GM12865 (cell line): ENCODE results near the gene TMEM37.

ENCODE experiments used
- DNase-seq: peaks from one replicate; pipeline ENCODE4 v3.0.0; 2010; ENCODE audit warnings: low read depth
- H3K4me3 ChIP-seq: 2 replicates; pipeline ENCODE4 v1.5.1; 2011; ENCODE audit warnings: mild to moderate bottlenecking, low read depth, low read length, control low read depth
- TF ChIP-seq, protein P1 (sequence below): IDR thresholded peaks from 2 replicates; pipeline ENCODE4 v1.5.1; 2011; ENCODE audit warnings: low read length, control low read depth, low read depth, inconsistent platforms; ENCODE audit not compliant: insufficient read depth; ENCODE audit errors: missing control alignments

Gene TMEM37

DNA sequence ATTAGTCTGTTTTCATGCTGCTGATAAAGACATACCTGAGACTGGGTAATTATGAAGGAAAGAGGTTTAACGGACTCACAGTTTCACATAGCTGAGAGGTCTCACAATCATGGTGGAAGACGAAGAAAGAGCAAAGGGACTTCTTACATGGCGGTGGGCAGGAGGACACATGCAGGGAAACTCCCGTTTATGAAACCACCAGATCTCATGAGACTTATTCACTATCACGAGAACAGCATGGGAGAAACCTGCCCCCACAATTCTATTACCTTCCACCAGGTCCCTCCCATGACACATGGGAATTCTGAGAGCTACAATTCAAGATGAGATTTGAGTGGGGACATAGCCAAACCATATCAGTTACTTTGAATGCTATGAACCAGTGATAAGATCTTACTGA lies 48.5 kb downstream of the TMEM37 start:
- no peak overlapping the region for H3K4me3 ChIP-seq
- TF ChIP-seq, protein P1, sequence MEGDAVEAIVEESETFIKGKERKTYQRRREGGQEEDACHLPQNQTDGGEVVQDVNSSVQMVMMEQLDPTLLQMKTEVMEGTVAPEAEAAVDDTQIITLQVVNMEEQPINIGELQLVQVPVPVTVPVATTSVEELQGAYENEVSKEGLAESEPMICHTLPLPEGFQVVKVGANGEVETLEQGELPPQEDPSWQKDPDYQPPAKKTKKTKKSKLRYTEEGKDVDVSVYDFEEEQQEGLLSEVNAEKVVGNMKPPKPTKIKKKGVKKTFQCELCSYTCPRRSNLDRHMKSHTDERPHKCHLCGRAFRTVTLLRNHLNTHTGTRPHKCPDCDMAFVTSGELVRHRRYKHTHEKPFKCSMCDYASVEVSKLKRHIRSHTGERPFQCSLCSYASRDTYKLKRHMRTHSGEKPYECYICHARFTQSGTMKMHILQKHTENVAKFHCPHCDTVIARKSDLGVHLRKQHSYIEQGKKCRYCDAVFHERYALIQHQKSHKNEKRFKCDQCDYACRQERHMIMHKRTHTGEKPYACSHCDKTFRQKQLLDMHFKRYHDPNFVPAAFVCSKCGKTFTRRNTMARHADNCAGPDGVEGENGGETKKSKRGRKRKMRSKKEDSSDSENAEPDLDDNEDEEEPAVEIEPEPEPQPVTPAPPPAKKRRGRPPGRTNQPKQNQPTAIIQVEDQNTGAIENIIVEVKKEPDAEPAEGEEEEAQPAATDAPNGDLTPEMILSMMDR, result no peak
- no peak for DNase-seq

DNA sequence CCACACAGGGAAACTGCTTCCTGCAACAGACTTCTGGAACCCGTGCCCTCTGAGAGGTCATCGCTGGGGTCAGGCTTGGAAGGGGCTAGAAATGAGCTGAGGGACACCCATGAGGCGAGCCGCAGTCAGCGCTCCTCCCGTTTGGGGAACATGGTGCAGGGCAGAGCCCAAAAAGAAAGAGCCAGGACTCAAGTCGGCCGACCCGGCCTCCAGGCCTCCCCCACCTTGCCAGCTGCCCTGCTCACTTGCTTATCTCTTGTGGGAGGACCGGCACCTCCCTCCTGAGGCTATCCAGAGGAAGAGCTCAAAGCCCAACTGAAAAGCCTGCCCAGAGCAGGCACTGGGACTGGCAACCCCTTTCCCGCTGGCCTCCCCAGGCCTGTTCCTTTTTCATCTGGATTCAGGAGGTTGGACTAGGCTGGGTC lies 49.1 kb downstream of the TMEM37 start:
- H3K4me3 ChIP-seq, result no peak overlapping the region
- TF ChIP-seq, protein P1, result no peak
- DNase-seq, result no peak

DNA sequence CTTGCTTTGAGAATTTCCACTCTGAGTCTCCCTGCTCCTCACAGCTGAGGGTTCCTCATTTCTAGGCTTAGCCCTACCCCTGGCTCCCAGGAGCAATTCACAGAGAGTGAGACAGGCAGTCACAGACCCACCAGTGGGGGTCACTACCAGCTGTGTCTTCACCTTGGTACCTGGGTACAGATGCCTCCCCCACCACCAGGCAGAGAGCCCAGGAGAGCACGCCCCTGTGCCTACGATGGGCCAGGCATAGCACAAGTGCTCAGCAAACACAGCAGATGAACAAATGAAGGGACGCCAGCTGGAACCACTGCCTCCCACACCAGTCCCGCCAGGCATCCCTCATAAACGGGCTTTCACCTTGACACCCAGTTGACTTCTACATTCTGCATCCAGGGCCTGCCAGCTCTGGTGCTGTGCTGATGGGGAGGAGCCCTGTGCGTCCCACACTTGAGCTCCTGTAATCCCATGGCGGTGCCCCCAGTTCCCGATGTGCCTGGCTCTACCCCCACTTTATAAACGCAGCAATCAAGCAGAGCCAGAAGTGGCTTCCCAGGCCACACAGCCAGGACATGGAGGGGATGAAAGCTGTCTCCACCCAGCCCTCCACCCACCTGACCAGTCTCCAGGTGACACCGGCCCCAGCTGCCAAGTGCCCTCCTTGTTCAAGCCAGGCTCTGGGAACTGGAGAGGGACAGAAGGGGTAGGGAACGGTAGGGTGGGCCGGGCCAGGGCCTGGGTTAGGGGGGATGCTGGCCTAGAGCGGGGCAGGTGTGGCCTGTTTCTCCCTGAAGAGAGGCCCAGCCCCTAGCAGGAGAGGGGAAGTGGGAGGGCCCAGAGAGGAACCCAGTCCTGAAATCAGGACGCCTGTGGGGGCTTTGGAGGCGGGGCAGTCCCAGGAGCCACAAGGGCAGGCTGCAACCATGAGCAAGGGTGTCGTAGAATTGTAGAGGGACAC lies 50.1 kb downstream of the TMEM37 start:
- TF ChIP-seq, protein P1, result no peak
- no peak for DNase-seq
- no peak overlapping the region for H3K4me3 ChIP-seq

DNA sequence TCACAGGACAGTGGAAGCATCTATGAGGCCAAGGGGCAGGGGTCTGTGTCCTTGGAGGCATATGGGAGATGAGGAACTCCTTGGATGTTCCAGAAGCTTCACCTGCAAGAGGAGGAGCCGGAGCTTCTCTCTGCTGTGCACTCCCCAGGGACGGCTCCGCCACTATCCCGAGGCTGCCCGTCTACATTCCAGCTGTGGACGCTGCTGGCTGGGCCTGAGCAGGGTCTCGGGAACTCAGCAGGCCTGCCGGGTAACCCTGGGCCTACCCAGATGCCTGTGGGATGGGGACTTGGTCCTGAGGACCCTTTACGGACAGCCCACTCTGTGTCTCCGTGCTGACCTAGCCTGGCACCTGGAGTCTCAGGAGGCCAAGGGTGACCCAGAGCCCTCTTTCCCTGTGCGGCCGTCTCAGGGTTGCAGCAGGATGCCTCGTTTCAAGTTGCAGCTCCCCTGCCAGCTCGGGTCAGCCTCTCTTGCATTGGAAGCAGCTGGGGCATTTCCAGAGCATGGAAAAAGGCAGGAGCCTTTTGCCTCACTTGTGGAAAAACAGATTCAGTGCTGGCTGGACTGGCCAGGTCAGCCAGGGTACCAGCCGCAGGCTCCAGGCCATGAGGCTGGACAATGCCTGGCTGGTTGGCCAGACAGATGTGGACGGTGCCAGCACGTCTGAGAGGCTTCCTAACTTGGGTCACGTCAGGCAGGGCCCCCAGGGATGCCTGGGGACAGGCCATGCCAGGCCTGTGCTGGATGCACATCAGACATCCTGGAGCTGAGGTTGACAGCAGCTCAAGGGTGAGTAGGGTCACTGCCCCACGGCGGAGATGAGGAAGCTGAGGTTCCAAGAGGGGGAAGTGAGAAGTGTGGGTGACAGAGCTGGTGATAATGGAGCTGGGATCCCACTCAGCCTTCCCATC lies 51.1 kb downstream of the TMEM37 start:
- no peak for DNase-seq
- H3K4me3 ChIP-seq, result no peak overlapping the region
- TF ChIP-seq, protein P1, result no peak

DNA sequence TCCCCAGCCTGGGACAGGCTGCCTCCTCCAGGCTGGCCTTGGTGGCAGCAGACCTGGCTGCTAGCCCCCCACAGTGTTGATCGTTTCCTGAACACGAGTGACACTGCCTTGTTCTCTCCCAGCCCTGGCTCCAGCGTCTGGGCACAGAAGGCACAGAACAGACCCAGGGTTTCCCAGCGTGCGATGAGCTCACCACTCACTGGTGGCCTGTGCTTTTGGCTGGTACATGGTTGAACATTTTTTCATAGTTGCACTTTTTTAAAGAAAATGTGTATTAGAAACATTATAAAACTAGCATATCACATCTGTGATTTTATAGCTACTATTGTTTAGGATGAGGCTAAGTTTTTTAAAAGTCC lies 51.7 kb downstream of the TMEM37 start:
- DNase-seq, result no peak
- no peak overlapping the region for H3K4me3 ChIP-seq
- TF ChIP-seq, protein P1, result no peak

DNA sequence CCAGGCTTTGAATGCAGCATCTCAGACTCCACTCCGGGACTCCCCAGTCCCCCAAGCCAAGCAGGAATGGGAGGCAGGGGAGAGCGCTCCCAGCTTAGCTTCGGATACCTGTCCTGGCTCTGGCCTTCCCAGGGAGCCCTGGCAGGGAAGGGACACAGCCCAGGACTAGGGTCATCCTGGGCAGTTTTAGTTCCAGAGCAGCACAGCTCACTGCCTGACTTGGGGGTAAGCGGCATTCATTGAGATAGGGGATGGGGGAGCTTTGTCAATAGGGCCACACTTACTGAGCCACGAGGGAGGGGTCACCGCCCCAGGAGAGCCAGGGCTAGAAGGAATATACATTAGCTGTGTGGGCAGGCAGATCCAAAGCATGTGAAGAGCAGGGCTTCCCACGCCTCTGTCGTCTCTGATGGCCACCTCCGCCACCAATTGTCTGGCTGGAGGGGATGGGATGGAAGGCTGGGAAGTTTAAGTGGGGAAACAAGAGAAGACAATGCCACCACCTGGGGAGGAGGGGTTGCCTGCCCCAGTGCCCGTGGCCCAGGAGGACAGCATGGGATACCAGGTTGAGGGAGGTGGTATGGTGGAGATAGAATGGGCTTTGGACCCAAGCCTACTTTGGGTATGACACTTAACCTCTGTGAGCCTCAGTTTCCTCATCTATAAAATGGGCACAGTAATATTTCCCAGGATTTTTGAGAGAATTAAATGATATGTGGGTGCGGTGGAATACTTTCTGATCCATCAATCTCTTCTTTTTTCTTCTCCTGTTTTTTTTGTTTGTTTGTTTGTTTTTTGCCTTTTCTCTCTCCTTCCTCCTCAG lies 52.5 kb downstream of the TMEM37 start:
- TF ChIP-seq, protein P1, result no peak
- DNase-seq, result no peak
- no peak overlapping the region for H3K4me3 ChIP-seq
